NCI-H2029 (cell line): Measurements from ENCODE around the gene TGFBR3L.

Source experiments
- DNase-seq: peaks from one replicate; lab custom pipeline; 2025; lab: John Stamatoyannopoulos, UW

TGFBR3L gene

DNA sequence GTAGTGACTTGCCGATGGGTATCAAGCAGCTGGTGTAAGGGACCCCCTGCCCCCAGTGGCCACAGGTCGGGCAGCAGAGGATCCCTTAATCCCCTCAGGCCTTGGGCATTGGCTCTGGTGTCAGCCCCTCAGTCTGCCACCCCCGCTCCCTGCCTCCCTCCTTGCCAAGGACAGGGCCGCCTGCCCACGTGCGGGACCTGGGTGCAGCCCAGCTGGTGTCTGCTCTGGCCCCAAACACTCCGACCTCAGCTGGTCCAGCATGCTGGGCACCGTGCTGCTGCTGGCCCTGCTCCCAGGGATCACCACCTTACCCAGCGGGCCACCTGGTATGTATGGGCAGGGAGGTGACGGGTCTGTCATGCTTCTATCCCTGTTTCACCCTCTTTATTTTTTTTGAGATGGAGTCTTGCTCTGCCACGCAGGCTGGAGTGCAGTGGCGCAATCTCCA is at the start of gene TGFBR3L:
Gene TGFBR3L, plus strand, starts transcription at position 233 of the 448 bp plus-strand sequence.
- no peak for DNase-seq

DNA sequence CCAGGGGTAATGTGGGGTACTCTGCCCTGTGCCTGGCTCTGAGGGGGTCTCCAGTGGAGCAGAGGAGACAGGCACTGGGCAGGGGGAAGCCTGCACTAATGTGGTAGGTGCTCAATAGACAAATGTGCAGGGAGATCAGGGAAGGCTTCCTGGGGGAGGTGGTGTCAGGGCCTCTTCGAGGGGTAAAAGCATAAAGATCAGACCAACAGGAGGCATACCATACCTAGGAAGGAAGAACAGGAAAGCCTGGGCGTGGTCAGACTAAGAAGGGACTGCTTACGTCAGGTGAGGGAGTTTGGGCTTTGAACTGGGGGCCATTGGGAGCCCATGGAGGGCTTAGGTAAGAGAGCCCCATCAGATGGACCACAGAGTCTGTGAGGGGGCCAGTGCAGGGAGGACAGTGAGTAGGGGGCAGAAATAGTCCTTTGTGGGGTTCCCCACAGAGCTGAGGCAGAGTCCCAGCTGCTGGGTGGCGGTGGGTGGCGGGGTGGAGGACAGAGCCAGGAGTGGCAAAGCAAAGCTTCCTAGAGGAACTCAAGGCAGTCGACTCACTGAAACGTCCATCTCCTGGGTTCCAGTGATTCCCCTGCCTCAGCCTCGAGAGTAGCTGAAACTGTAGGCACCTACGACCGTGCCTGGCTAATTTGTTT is 49.2 kb upstream of the TGFBR3L start:
- no peak for DNase-seq

DNA sequence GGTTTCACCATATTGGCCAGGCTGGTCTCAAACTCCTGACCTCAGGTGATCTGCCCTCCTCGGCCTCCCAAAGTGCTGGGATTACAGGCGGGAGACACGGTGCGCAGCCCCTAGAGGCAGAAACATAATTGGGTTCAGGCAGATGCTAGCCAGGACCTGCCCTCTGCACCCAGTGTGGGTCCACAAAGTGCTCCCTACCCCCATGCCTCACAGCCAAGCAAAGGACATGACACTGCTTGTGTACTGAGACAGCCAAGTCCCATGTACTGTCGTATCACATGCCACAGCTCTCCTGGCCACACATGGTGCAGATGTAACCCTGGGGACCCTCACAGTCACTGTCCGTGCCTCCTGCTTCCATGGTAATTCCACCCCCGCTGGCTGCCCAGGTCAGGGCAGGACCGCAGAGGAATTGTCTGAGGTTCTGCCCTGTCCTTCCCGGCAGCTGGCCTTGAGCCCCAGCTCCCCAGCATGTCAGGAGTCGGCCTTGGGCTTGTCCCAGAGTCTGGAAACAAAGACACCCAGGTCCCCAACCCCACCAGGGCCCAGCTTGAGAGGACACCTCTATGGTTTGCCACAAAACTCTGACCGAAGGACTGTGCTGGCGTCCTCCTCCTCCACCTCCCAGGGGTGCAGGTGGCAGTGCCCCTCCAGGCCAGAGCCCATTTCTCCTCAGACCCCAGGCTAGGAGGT is 48.1 kb upstream of the TGFBR3L start:
- DNase-seq = no peak

DNA sequence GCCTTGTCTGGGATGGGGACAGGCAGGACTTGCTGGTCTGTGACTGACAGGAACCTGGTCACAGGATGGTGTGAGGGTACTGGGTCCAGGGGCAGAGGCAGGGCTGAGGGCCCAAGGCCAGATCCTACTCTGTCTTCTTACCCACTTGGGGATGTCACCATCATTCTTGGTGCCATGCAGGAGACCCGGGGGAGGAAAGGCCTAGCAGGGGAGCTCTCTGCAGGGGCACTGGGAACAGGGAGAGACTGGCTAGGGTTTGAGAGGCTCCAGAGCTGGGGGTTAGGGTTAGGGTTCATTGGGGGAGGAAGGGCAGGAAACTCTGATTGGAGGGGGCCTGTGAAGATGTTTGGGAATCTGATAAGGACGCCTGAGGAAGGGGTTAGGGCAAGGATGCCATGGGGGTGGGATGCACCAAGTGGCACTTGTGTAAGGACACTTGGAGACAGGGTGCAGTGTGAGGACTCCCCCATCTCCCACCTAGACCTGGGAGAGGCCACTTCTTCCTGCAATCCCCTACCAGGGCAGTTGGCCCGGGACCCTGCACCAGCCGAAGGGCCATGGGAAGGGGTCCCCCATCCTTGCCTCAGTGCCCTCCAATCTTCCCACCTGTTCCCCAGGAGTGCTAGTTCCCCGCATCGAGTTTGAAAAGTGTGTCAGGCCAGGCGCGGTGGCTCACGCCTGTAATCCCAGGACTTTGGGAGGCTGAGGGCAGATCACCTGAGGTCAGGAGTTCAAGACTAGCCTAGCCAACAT is 47.4 kb upstream of the TGFBR3L start:
- no peak for DNase-seq

DNA sequence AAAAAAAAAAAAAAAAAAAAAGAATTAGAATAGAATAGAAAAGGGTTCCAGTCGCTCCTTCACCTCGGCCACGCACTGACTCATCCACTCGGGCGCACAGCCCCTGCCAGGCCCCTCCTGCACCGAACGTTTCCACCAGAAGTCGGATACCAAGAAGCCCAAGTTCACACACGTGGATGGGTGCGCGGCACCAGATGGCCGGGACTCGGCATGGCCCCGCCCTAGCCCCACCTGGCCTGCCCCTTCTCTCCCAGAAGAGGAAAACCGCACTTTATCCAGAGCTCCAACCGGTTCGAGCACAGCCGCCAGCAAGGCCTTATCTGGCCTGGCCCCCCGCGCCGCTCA is 46.3 kb upstream of the TGFBR3L start:
- DNase-seq = no peak

DNA sequence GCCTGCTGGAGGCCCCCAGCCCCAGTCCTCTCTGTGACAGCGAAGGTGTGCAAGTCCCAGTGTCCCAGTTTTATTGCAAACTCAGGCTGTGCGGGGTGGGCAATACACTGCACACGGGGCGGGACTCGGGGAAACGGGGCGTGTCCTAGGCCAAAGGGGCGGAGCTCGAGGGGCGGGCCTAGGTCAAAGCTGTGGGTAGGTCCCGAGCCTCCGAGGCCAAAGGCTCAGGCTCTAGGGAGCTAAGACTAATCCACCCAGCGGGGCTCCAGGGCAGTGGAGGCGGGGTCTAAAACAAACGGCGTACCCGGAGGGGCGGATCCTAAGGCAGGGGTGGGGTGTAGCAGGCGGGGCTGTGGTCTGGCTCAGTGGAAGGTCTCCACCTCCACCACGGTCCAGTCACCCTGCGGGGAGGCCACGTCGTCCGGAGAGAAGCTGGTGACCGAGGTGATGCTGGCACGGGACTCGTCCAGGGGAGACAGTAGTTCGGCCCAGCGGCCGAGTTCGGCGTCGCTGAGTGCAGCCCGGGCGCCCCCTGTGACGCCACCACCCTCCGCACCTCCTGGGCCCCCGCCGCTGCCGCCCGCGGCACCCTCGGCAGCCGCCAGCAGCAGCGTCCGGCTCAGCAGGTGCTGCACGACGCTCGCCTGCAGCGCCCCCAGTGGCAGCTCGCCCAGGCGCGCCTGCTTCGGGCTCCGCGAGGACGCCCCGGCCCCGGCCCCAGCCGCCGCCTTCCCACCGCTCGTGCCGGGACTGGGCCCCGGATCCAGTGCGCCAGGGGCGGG is 45.8 kb upstream of the TGFBR3L start:
- no peak for DNase-seq

DNA sequence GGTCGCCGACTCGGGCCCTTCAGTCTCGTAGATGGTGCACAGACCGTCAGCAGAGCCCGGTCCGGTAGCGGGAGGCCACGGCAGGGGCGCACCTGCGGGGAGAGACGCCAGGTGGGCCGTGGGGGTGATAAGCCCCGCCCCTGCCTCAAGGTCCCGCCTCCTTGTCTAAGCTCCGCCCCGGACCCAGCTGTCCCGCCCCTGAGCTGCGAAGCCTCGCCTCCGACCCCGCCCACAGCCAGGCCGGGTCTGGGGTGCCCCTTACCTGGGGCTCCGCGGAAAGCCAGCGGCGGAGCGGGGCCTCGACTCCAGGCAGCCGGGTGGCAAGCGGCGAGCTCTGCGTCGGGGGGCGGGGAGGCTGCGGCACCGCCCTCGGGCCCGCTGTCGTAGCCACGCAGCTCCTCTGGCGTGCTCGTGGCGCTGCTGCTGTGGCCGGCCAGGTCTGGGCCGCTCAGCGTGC is 45.1 kb upstream of the TGFBR3L start:
- no peak for DNase-seq

DNA sequence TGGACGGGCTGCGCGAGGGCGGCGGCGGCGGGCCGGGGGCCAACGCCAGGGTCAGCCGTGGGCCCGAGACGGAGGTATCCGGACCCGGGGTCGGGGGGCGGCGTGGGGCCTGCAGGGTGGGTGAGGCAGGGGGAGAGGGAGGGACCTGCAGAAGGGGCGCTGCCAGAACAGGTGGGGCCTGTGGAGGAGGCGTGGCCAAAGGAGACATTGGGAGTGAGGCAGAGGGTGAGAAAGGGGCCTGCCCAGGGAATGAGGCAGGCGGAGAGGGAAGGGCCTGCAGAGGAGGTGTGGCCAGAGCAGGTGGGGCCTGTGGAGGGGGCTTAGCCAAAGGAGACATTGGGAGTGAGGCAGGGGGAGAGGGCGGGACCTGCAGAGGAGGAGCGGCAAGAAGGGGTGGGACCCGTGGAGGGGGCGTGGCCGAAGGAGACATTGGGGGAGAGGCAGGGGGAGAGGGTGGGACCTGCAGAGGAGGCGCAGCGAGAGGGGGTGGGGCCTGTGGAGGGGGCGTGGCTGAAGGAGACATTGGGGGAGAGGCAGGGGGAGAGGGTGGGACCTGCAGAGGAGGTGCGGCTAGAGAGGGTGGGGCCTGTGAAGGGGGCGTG is 44.6 kb upstream of the TGFBR3L start:
- no peak for DNase-seq

DNA sequence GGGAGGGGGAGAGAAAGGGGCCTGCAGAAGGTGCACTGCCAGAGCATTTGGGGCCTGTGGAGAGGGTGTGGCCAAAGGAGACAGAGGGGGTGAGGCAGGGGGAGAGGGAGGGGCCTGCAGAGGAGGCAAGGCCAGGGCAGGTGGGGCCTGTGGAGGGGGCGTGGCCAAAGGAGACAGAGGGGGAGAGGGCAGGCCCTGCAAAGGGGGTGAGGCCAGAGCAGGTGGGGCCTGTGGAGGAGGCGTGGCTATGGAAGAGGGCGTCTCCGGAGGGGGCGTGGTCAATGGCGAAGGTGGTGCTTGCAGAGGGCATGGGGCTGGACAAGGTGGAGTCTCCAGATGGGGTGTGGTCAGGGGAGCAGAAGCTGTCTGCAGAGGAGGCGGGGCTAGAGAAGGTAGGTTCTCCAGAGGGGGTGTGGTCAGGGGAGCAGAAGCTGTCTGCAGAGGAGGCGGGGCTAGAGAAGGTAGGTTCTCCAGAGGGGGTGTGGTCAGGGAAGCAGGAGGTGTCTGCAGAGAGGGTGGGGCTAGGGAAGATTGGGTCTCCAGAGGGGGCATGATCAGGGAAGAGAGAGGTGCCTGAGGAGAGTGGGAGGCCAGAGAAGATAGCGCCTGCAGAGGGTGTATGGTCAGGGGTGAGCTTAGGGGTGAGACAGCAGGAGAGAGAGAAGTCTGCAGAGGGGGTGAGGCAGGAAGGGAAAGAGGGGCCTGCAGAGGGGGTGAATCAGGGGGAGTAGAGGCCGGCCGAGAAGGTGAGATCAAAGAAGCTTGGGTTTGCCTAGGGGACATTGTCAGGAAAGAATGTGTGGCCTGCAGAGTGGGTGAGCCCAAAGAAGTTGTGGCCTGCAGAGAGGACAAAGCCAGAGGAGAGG is 43.8 kb upstream of the TGFBR3L start:
- peak; percentile 44 for DNase-seq

DNA sequence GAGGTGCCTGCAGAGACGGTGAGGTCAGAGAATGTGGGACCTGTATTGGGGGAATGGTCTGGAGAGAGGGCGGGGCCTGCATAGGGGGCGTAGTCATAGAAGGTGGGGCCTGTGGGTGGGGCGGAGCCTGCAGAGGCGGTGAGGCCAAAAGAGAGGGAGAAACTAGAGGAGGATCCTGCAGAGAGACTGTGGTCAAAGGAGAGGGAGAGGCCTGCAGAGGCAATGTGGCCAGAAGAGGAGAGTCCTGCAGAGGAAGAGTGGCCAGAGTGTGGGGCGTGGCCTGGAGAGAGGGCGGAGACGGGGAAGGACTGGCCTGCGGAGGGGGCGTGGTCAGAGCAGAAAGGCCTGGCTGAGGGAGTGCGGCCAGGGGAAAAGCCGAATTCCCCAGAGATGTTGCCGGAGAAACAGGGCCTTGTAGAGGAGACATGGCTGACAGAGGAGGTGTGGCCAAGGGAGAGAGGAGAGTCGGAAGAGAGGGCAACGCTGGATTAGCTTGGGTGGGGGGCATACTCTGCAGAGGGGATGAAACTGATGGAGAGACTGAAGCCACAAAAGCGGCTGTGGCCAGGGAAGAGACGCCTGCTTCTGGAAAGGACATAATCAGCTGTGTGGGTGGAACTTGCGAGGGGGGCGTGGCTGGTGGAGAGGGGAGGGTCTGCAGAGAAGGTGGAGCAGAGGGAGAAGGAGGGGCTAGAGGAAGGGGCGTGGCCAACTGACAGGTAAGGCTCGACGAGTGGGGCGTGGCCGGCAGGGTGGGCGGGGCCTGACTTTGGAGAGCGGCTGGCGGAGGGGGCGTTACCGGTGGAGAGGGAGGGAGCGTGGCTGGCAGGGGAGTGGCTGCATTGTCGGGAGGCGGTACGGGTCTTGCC is 43.0 kb upstream of the TGFBR3L start:
- peak; percentile 97 for DNase-seq

DNA sequence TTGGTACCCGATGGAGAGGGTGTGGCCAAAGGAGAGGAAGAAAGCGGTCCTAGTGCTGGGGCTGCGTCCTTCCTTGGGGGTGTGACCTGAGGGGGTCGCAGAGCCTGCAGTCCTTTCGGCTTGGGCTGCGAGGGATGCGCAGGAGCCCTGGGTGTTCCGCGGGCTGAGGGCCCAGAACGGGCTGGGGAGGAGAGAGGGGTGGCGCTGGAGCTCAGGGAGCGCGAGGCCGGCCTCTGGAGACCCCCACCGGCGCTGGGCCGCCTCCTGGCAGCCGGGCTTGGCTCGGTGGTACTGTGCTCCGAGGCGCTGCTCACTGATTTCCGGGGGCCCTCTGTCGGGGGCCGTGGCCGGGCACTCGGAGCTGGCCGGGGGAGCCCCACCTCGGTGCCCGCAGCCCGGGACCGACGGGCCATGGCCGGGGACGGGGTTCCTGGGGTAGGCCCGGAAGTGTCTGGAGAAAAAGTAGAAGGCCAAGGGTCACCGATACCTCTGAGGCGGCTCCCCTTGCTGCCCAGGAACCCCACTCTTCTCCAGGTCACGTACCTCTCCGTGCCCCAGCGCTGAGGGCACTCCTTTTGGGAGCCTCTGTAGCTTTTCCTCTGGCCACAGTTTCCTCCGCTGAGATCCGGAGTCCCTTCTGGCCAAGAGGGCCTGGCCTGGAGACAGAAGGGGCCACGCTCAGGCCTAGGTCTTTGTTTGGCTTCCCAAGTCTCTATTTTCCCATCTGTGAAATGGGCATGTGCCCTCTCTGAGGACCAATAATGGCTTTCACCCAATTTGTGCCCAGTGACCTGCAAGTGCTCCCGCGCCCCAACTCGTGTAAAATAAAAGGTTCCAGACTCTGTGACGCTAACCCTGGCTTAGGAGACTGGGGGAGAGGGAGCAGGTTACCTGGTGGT is 42.1 kb upstream of the TGFBR3L start:
- DNase-seq = no peak

DNA sequence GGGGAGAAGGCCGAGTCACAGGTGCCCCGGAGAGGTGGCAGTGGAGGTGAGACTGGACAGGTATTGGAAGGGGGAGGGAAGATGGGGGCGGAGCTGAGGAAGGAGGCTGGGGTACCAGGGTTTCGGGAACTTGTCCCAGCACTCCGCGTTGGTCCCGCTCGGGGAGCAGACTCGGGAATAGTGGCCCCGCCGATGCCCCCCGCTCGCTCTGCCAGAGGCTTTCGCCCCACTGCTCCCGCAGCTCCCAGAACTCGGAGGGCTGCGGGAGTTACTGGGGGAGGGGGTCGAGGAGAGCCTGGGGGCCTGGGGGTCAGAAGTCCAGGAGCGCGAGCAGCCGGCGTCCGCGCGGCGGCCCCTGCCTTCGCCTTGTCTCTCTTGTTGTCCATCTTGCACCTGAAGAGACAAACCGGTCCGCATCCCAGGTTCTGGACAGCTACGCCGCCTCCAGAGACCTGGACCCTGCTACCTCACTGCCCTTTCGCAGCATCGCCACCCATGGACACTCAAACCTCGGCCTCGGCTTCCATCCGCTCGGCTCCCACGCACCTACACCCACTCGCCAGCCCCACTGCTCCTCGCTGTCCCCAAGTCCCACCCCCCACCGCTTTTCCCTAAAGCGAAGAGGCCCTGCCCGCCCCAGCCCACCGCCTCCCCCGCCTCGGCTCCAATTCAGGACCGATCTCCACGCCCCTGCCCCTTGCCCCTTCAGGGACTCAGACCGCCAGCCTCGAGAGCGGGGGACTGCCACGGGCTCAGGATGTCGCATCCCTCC is 41.1 kb upstream of the TGFBR3L start:
- no peak for DNase-seq

DNA sequence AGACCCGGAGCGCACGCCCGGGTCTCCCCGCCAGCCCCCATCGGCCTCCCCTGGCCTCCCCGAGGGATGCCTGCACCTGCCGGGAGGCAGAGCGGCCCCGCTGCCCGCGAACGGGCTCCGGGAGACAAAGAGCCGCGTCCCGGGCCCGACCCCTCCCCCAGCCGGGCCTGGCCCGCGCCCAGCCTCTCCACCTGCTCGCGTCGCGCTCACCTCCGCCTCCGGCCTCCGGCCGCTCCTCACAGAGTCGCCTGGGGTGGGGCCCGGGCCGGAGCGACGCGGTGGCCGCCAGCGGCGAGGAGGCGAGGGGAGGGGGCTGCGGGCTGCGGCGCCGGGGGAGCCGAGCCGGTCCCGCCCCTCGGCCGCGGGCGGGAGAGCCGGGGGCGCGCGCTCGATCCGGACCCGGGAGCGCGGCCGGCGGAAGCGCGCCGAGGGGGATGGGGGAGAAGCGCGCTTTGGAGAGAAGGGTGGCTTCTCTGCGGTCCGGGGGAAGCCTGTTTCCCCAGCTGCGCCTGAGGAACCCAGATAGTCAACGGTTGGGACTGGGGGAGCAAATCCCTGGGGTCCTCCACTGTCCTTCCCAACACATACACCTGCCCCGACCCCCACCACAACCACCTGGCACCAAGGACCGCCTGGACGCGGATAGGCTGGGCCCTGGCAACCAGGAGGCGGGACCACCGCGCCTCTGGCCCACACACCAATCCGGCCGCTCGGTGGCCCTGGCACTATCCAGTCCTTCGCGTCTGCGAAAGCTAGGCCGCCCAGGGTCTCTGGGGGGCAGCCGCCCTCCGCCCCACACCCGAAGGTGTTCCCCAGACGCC is 40.3 kb upstream of the TGFBR3L start, which contains the start of gene PRR36:
Gene PRR36, minus strand, starts transcription at position 315 of the 821 bp plus-strand sequence. CDS start 701 bp downstream, outside the sequence.
- peak; percentile 81 for DNase-seq

DNA sequence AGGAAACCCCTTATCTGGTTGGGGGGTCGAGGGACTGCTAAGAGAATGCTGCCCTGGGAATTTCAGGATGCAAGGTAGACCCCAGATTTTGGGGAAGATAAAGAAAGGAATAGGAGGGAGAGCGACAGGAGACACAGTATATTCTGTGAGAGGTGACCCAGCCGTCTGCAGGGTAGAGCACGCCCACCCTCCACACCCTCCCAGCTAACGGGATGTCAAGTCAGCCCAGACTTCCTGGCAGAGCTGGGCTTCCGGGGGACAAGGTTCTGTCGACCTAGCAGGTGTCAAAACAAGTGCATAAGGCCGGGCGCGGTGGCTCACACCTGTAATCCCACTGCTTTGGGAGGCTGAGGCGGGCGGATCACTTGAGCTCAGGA is 39.7 kb upstream of the TGFBR3L start:
- no peak for DNase-seq

DNA sequence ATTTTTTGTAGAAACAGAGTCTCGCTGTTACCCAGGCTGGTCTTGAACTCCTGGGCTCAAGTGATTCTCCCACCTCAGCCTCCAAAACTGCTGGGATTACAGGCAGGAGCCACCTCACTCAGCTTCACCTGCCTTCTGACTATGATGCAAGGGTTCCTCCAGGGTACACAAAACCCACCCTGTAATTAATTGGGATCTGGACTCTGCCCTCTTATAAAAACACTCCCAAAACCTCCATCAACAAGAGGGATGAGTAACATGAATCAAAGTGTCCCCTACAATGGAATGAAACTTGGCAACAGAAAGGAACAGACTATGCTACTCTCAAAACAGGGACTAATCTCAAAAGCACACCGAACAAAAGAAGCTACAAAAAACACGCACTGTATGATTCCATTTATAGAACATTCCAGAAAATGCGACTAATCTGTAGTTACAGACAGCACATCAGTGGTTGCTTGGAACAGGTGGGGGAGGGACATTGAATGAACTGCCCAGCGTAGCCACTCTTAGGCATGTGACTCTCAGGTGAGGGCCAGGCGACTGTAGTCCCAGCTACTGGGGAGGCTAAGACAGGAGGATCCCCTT is 37.3 kb upstream of the TGFBR3L start:
- no peak for DNase-seq

DNA sequence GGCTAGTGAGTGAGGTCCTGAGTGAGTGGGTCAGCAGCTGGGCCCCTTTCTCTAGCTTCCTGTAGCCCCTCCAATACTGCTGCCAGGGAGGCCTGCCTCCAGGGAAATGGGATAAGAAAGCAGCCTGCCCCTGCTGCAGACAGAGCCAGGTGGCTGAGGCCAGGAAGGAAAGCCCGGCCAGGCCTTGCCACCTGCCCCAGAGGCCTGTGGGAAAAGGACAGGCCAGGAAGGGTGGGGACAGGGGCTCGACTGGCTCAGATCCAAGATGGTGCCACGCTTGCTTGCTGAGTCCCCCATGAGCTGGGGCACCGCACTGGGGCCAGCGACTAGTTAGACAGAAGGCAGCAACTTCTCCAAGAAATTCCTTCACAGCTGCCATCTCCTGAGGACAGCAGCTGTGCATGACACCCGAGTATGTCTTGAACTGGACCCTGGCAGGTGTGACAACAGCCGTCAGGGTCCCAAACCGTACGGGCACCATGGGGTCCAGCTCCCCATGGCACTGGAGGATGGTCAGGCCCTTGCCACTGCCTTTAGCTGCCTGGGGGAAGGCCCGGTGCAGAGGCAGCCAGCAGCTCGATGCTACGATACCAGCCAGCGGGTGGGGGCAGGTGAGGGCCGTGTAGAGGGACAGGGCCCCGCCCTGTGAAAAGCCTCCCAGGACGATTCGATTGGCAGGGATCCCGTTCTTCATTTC is 35.4 kb upstream of the TGFBR3L start:
- DNase-seq = no peak
